Measurements from ENCODE around the gene KAT2A. TPM values are rescaled to one million over a fixed set of nuclear protein-coding genes. Genes with fewer than 3 reads are reported as not detected.
A peak's percentile ranks its signal among the peaks of the same experiment; 100 is the strongest.

The KAT2A gene
- total and polyA plus RNA-seq, 4 donors, result 19.3 to 120 (median 66.7) TPM

DNA sequence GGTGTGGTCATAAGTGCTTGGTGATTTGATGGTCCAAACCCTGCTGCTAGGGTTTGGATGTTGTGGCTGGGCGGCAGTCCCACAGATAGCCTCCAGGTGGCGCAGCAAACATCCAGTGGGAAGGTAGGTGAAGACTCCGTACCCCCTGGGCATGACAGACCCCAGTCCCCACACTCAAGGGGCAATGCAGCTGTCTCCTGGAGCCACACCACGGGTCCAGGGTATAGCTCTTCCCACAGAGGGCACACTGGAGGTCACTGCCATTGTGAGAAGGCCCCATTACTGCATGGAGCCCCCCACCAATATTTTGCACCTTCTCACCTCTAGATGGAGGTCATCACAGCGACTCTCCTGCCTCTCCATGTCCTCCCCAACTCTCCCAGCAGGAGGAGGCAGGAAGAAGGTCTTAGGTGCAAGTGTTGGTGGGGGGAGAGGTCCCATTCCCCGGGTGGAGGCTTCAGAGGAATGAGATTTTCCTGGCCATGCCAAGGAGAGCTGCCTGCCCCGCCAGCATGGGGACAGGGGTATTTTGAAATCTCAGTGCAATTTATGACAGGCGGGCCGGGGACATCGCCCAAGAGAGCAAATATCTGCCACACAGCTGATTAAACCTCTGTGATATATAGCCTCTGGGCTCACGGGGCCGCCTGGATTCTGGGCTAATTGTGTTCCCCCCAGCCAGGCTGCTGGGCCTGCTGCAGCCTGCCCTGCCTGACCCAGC is 53.6 kb downstream of the KAT2A start:
- WGBS (ENCODE audit: insufficient coverage), result 19% methylated on average over 7 of the region's 12 CpGs
- Histone ChIP-seq H3K36me3 (ENCODE audit: control insufficient read depth, insufficient read depth, low read length) (no peaks in the 10 kb centered on the region), H3K4me3 (ENCODE audit: low read depth, low read length) (no peak overlapping the region), H3K4me1 (ENCODE audit: control insufficient read depth, insufficient read depth, low read length) (peaks cover 19% of the 10 kb centered on the region), H3K27me3 (ENCODE audit: control insufficient read depth, insufficient read depth, low read length) (peaks cover 18% of the 10 kb centered on the region), H3K9me3 (ENCODE audit: control insufficient read depth, insufficient read depth, low read length) (no peaks in the 10 kb centered on the region), H3K27ac (ENCODE audit: low read depth, low read length) (no peak overlapping the region)
- peak in 4 of 6 donors; percentile 11 to 55 (median 38) for DNase-seq (ENCODE audit: low read depth in 4 of 6, low spot score in 6 of 6)

DNA sequence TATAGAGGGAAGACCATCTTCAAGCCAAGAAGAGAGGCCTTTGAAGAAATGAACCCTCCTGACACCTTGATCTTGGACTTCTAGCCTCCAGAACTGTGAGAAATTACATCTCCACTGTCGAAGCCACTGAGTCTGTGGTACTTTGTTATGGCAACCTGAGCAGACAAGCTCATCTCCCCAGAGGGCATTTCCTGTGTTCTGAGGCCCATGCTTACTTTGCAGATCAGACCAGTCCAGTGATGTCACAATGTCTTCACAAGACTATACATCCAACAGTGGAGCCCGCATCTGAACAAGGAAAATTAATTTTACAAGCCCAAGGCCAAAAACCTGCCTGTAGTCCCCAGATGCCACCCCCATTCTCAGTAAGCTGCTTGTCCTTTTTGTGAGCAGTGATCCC is 56.0 kb downstream of the KAT2A start:
- no peak for DNase-seq (ENCODE audit: low read depth in 4 of 6, low spot score in 6 of 6)
- H3K27ac ChIP-seq (ENCODE audit: low read depth, low read length), result no peak overlapping the region
- peaks cover 19% of the 10 kb centered on the region for H3K4me1 ChIP-seq (ENCODE audit: control insufficient read depth, insufficient read depth, low read length)
- no peak overlapping the region for H3K4me3 ChIP-seq (ENCODE audit: low read depth, low read length)
- no peaks in the 10 kb centered on the region for H3K36me3 ChIP-seq (ENCODE audit: control insufficient read depth, insufficient read depth, low read length)
- H3K27me3 ChIP-seq (ENCODE audit: control insufficient read depth, insufficient read depth, low read length), result no peaks in the 10 kb centered on the region
- 60% methylated on average over 1 of the region's 2 CpGs for WGBS (ENCODE audit: insufficient coverage)
- no peaks in the 10 kb centered on the region for H3K9me3 ChIP-seq (ENCODE audit: control insufficient read depth, insufficient read depth, low read length)

Other genes starting within 250 kb of the KAT2A start
- 100 to 1,000 TPM in 1 of 2 donors, 10 to 100 TPM in 1; 96.3 to 162 TPM for gene ACLY, start 202.4 kb downstream of the KAT2A start, total RNA-seq
- 100 to 1,000 TPM; 163 to 186 TPM for gene ACLY, start 202.4 kb downstream of the KAT2A start, polyA plus RNA-seq (ENCODE audit: insufficient read length in 2 of 2)
- gene ODAD4, start 190.8 kb downstream of the KAT2A start, total RNA-seq, result 1 to 10 TPM; 2.0 to 7.0 TPM
- 1 to 10 TPM; 7.1 to 8.7 TPM for gene ODAD4, start 190.8 kb downstream of the KAT2A start, polyA plus RNA-seq (ENCODE audit: insufficient read length in 2 of 2)
- 100 to 1,000 TPM; 277 to 654 TPM for gene CNP, start 154.6 kb downstream of the KAT2A start, total RNA-seq
- gene CNP, start 154.6 kb downstream of the KAT2A start, polyA plus RNA-seq (ENCODE audit: insufficient read length in 2 of 2), result 1,000 to 10,000 TPM in 1 of 2 donors, 100 to 1,000 TPM in 1; 918 to 1,008 TPM
- 10 to 100 TPM; 87.3 to 87.6 TPM for gene DNAJC7, start 103.9 kb downstream of the KAT2A start, total RNA-seq
- gene DNAJC7, start 103.9 kb downstream of the KAT2A start, polyA plus RNA-seq (ENCODE audit: insufficient read length in 2 of 2), result 100 to 1,000 TPM; 128 to 133 TPM
- gene NKIRAS2, start 101.3 kb downstream of the KAT2A start, total RNA-seq, result 10 to 100 TPM; 24.7 to 55.8 TPM
- gene NKIRAS2, start 101.3 kb downstream of the KAT2A start, polyA plus RNA-seq (ENCODE audit: insufficient read length in 2 of 2), result 10 to 100 TPM; 75.8 to 79.6 TPM
- 1 to 10 TPM; 3.0 to 3.1 TPM for gene C17orf113, start 70.8 kb downstream of the KAT2A start, total RNA-seq
- 1 to 10 TPM; 3.4 to 4.5 TPM for gene C17orf113, start 70.8 kb downstream of the KAT2A start, polyA plus RNA-seq (ENCODE audit: insufficient read length in 2 of 2)
- 1 to 10 TPM in 1 of 2 donors, under 1 TPM in 1; 0.50 to 3.3 TPM for gene ZNF385C, start 22.9 kb downstream of the KAT2A start, total RNA-seq
- 1 to 10 TPM; 4.4 to 7.3 TPM for gene ZNF385C, start 22.9 kb downstream of the KAT2A start, polyA plus RNA-seq (ENCODE audit: insufficient read length in 2 of 2)
- 10 to 100 TPM in 1 of 2 donors, 1 to 10 TPM in 1; 6.7 to 19.7 TPM for gene DHX58, start 8.7 kb downstream of the KAT2A start, total RNA-seq
- gene DHX58, start 8.7 kb downstream of the KAT2A start, polyA plus RNA-seq (ENCODE audit: insufficient read length in 2 of 2), result 1 to 10 TPM; 7.6 to 10.0 TPM
- gene HSPB9, start 1.4 kb upstream of the KAT2A start, total RNA-seq, result under 1 TPM; 0.10 to 0.11 TPM
- gene HSPB9, start 1.4 kb upstream of the KAT2A start, polyA plus RNA-seq (ENCODE audit: insufficient read length in 2 of 2), result under 1 TPM; 0.30 to 0.51 TPM
- 10 to 100 TPM; 61.0 to 95.7 TPM for gene RAB5C, start 33.6 kb upstream of the KAT2A start, total RNA-seq
- gene RAB5C, start 33.6 kb upstream of the KAT2A start, polyA plus RNA-seq (ENCODE audit: insufficient read length in 2 of 2), result 100 to 1,000 TPM; 187 to 189 TPM
- under 1 TPM; 0.30 to 0.33 TPM for gene KCNH4, start 59.8 kb upstream of the KAT2A start, total RNA-seq
- gene KCNH4, start 59.8 kb upstream of the KAT2A start, polyA plus RNA-seq (ENCODE audit: insufficient read length in 2 of 2), result 1 to 10 TPM; 1.2 to 2.1 TPM
- not detected for gene HCRT, start 64.1 kb upstream of the KAT2A start, total RNA-seq
- not detected for gene HCRT, start 64.1 kb upstream of the KAT2A start, polyA plus RNA-seq (ENCODE audit: insufficient read length in 2 of 2)
- 10 to 100 TPM in 1 of 2 donors, 1 to 10 TPM in 1; 7.1 to 16.0 TPM for gene GHDC, start 73.1 kb upstream of the KAT2A start, total RNA-seq
- 10 to 100 TPM; 11.9 to 14.4 TPM for gene GHDC, start 73.1 kb upstream of the KAT2A start, polyA plus RNA-seq (ENCODE audit: insufficient read length in 2 of 2)
- 10 to 100 TPM; 27.2 to 29.1 TPM for gene STAT5B, start 155.0 kb upstream of the KAT2A start, total RNA-seq
- gene STAT5B, start 155.0 kb upstream of the KAT2A start, polyA plus RNA-seq (ENCODE audit: insufficient read length in 2 of 2), result 10 to 100 TPM; 34.9 to 44.1 TPM
- 1 to 10 TPM; 8.3 to 8.5 TPM for gene STAT5A, start 167.1 kb upstream of the KAT2A start, total RNA-seq
- 1 to 10 TPM; 4.3 to 6.7 TPM for gene STAT5A, start 167.1 kb upstream of the KAT2A start, polyA plus RNA-seq (ENCODE audit: insufficient read length in 2 of 2)

Measured in spinal cord (tissue), 10 donors.